ENCODE data around the gene MAPRE3.

DNA sequence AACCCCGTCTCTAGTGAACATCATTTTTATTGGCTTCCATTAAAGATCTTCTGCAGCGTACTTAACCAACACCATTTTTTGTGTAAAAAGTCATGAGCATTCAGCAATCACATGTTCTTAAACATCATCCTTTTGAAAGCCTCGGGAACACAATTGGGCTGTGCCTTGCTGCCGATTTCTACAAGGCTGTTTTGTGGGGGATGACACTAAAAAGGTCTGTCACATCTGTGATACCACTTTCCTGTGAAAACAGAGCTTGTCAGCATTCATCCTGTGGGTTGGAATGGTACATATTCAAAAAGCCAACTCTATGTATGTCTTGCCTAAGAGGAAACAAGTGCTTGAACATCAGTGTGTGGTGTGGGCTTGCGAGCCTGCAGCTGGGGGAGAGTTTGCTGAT is 49.1 kb upstream of the MAPRE3 start:
- TF ChIP-seq, protein P1, sequence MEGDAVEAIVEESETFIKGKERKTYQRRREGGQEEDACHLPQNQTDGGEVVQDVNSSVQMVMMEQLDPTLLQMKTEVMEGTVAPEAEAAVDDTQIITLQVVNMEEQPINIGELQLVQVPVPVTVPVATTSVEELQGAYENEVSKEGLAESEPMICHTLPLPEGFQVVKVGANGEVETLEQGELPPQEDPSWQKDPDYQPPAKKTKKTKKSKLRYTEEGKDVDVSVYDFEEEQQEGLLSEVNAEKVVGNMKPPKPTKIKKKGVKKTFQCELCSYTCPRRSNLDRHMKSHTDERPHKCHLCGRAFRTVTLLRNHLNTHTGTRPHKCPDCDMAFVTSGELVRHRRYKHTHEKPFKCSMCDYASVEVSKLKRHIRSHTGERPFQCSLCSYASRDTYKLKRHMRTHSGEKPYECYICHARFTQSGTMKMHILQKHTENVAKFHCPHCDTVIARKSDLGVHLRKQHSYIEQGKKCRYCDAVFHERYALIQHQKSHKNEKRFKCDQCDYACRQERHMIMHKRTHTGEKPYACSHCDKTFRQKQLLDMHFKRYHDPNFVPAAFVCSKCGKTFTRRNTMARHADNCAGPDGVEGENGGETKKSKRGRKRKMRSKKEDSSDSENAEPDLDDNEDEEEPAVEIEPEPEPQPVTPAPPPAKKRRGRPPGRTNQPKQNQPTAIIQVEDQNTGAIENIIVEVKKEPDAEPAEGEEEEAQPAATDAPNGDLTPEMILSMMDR (IDR thresholded peaks at IDR 0.05) = no peak
- no peak for TF ChIP-seq EP300 (IDR thresholded peaks at IDR 0.05)
